NB4 (cell line): ENCODE measurements around the gene TMEM145.
A peak's percentile ranks its signal among the peaks of the same experiment; 100 is the strongest.

Experiments
- DNase-seq: peaks from one replicate; pipeline ENCODE4 v3.0.0; 2010; ENCODE audit warnings: low read depth
- H3K4me3 ChIP-seq: one replicate; pipeline ENCODE4 v1.5.1; 2011; ENCODE audit warnings: mild to moderate bottlenecking, low read depth, low read length, moderate library complexity
- CTCF ChIP-seq: IDR thresholded peaks from one replicate; pipeline ENCODE4 v1.5.1; 2012; ENCODE audit warnings: low read depth, low read length
- MAX ChIP-seq: IDR thresholded peaks from 2 replicates; pipeline ENCODE4 v1.6.1; 2011; ENCODE audit warnings: low read depth, low read length
- MYC ChIP-seq: IDR thresholded peaks from 2 replicates; pipeline ENCODE4 v1.6.1; 2011; ENCODE audit warnings: low read depth, low read length
- POLR2A ChIP-seq: IDR thresholded peaks from 2 replicates; pipeline ENCODE4 v1.6.1; 2011; ENCODE audit warnings: mild to moderate bottlenecking; ENCODE audit not compliant: insufficient read length; ENCODE audit errors: extremely low read depth

The TMEM145 gene

GRCh38 chr19:42313840-42314755 lies 989 bp downstream of the TMEM145 start:
- DNase-seq, result no peak
- no peak overlapping the region for H3K4me3 ChIP-seq
- TF ChIP-seq CTCF (no peak), MAX (no peak), MYC (no peak), POLR2A (no peak)

- TF ChIP-seq CTCF (no peak), MAX (no peak), MYC (no peak), POLR2A (no peak)
- DNase-seq, result no peak
- H3K4me3 ChIP-seq, result no peak overlapping the region
These were observed 1.9 kb downstream of the TMEM145 start for GRCh38 chr19:42315024-42315423.

- DNase-seq, result peak; percentile 66
- H3K4me3 ChIP-seq, result no peak overlapping the region
- TF ChIP-seq MYC, result 0 out of 2 replicates have a peak, but pooled peaks have one; percentile 7
- no peak for TF ChIP-seq POLR2A
These were observed 3.4 kb downstream of the TMEM145 start for GRCh38 chr19:42316223-42317211.

- no peak for TF ChIP-seq CTCF
- no peak for TF ChIP-seq MYC
- TF ChIP-seq POLR2A, result no peak
- TF ChIP-seq MAX, result no peak
- no peak overlapping the region for H3K4me3 ChIP-seq
- no peak for DNase-seq
These were observed 4.4 kb downstream of the TMEM145 start for GRCh38 chr19:42317535-42317934.

- no peak for TF ChIP-seq MAX
- TF ChIP-seq MYC, result no peak
- TF ChIP-seq POLR2A, result no peak
- TF ChIP-seq CTCF, result no peak
- no peak overlapping the region for H3K4me3 ChIP-seq
- DNase-seq, result no peak
These were observed 9.2 kb downstream of the TMEM145 start for GRCh38 chr19:42322305-42322704.
